GM13976 (cell line): ENCODE results near the gene PDE6D.

ENCODE experiments used
- DNase-seq: peaks from one replicate; pipeline ENCODE4 v3.0.0; 2012; ENCODE audit warnings: low spot score
- CTCF ChIP-seq: IDR thresholded peaks from 2 replicates; pipeline ENCODE4 v1.5.1; 2012; ENCODE audit warnings: borderline replicate concordance, mild to moderate bottlenecking; ENCODE audit not compliant: insufficient read depth; ENCODE audit errors: extremely low read depth, missing control alignments, control extremely low read depth
- in situ Hi-C: fragments of 300-500 bp; cut with MboI; formaldehyde crosslinking; loops from one replicate; pipeline ENCODE4 v1.12.0; 2022; ENCODE audit warnings: low sequenced_read_pairs, mixed read lengths, inconsistent platforms; ENCODE audit not compliant: unreplicated experiment

The PDE6D gene

DNA sequence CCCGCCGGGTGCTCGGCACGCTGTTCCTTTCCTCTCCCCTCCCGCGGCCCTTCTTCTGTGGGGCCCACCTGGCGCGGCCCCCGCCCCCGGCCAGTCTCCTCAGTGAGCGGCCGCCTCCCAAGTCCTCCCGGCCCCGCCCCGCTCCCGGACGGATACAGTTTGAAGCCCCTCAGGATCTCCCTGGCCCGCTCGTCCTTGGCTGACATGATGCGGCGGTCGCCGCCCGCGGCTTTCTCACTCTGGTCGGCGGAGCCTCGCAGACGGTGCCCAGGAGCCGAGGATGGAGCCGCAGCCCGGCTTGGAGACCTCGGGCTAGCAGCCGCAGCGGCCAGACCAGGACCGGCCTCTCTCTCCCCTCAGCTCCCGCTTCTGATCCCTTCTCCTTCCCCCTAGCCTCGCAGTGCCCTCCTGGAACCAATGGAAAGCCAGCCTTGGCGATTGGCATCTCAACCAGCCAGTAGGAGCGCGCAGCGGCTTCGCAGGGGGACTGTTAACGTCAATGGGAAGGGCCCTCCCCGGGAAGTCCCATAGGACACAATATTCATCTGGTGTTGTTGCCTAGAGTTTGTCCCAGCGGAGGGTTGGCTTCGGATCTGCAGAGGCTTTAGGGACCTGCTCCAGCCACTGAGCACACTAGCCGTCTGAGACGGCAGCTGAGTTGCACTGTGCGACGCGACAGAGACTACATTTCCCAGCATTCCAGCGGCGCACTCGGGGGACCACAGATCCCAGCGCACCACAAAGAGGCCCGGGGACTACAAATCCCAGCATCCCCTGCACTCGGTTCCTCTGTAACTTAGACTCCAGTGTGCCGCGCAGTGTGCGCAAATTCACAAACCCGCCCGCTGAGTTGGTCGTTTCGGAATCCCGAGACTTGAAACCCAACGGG is at the start of gene PDE6D:
TSS of gene PDE6D (minus strand) at position 374 of the 889 bp plus-strand sequence. CDS start at position 206, 168 bp downstream.
- peak; percentile 98 for DNase-seq
- no peak for TF ChIP-seq CTCF
- in situ Hi-C loops, result no loop called here

GRCh38 chr2:231821908-231822307 is 40.8 kb upstream of the PDE6D start:
- DNase-seq, result no peak
- TF ChIP-seq CTCF, result no peak
- in situ Hi-C loops, result no loop called here

DNA sequence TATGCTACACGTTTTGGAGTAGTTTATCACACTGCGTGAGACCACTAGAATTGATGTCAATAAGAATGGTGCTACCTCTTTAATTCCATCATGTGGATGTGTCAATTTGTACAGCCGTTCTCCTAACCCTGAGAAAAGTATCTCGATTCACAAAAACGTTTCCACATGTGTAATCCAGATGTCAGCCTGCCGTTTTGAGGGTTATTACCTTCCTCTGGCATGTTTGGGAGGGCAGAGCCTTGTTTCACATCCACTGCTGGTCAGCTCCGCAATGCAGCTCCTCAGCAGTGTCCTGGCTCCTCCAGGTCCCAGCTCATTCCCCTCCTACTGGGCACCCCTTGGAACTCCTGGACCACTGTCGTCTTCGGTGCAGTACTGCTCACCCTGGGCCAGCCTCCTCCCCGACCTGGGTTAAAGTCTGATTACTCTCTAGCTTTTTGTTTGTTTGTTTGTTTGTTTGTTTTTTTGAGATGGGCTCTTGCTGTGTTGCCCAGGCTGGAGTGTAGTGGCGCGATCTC is 39.8 kb upstream of the PDE6D start:
- DNase-seq, result no peak
- in situ Hi-C loops, result no loop called here
- no peak for TF ChIP-seq CTCF

DNA sequence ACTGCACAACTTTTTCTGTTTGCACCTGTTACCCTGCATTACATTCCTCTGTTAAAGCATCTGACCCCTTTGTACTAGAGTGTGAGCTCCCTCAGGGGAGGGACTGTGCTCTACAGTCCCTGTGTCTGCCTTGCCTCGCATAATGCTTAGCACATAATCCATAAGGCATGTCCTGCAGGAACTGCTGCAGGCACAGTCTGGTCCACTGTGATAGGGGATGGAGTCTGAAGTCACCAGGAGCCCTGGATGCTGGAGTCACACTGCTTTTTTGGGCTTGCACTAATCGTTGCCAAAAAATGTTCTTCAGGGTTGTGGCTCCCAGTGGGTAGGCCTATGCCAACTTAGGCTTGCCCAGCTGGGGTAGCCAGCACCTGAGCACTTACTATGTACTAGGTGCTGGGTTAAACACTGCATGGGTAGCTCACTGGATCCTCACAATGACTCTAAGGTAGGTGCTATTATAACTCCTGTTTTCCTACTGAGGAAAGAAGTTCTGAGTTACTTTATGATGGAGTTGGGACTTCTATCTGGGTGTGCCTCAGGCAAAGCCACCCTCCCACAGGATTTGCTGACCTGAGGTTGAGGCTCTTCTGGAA is 38.5 kb upstream of the PDE6D start:
- no peak for TF ChIP-seq CTCF
- in situ Hi-C loops, result loop anchor here (10.0 kb wide), 1 partner anchor 45 kb away; no protein-coding TSS in a partner anchor
- no peak for DNase-seq

- in situ Hi-C loops, result loop anchor here (10.0 kb wide), 1 partner anchor 48 kb away; no protein-coding TSS in a partner anchor
- TF ChIP-seq CTCF, result no peak
Measured at GRCh38 chr2:231816327-231817026, 35.4 kb upstream of the PDE6D start.

DNA sequence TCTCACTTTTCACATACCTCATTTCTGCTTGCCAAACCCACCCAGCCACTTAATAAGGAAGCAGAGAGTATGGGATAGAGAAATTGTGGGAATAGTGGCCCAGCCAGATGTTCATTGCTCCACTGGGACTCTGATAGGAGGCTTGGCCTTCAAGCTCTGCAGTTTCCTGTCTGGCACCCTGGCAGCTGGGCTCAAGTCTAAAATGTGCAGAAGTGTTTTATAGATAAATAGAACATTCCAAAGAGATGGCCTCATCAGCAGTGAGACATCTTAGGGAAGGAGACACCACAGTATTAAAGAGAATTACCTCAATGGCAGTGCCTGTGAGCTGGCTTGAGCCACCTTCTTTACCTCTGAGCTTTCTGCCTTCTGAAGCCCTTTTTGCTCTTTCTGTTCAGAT is 29.8 kb upstream of the PDE6D start:
- in situ Hi-C loops, result loop anchor here (10.0 kb wide), 1 partner anchor 54 kb away; no protein-coding TSS in a partner anchor
- DNase-seq, result no peak
- no peak for TF ChIP-seq CTCF

More at GRCh38 chr2:231816327-231817026, 35.4 kb upstream of the PDE6D start:
- no peak for DNase-seq
